Measurements from ENCODE around the gene GPR87.

The GPR87 gene

GRCh38 chr3:151281671-151282324, 34.8 kb downstream of the GPR87 start:
- TF ChIP-seq, protein P1, sequence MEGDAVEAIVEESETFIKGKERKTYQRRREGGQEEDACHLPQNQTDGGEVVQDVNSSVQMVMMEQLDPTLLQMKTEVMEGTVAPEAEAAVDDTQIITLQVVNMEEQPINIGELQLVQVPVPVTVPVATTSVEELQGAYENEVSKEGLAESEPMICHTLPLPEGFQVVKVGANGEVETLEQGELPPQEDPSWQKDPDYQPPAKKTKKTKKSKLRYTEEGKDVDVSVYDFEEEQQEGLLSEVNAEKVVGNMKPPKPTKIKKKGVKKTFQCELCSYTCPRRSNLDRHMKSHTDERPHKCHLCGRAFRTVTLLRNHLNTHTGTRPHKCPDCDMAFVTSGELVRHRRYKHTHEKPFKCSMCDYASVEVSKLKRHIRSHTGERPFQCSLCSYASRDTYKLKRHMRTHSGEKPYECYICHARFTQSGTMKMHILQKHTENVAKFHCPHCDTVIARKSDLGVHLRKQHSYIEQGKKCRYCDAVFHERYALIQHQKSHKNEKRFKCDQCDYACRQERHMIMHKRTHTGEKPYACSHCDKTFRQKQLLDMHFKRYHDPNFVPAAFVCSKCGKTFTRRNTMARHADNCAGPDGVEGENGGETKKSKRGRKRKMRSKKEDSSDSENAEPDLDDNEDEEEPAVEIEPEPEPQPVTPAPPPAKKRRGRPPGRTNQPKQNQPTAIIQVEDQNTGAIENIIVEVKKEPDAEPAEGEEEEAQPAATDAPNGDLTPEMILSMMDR (IDR thresholded peaks at IDR 0.05; ENCODE audit: insufficient read depth, low read depth, low read length, missing control alignments): no peak
- no peak overlapping the region for H3K4me3 ChIP-seq (ENCODE audit: low read length)
- no peak for DNase-seq (ENCODE audit: low read depth)

GRCh38 chr3:151278230-151278629, 38.4 kb downstream of the GPR87 start, which contains the start of gene P2RY14:
Gene P2RY14, minus strand, starts transcription at chr3:151278542. Its CDS starts 64,226 bp downstream, at chr3:151214316.
- no peak within 1 kb of the TSS for H3K4me3 ChIP-seq (ENCODE audit: low read length)
- TF ChIP-seq, protein P1 (IDR thresholded peaks at IDR 0.05; ENCODE audit: insufficient read depth, low read depth, low read length, missing control alignments): no peak
- no peak for DNase-seq (ENCODE audit: low read depth)

DNA sequence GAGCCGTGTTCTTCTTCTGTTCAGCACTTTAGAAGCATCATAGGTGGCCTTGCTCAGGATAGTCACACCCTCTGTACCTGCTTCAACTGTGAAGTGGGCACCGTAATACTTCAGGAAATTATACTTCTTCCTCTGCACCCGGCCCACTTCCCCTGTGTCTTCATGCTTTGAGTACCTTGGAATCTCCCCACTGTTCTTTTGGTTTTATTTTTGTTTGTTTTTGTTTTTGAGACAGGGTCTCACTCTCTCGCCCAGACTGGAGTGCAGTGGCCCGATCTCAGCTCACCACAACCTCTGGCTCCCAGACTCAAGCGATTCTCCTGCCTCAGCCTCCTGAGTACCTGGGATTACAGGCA, 40.0 kb downstream of the GPR87 start:
- no peak overlapping the region for H3K4me3 ChIP-seq (ENCODE audit: low read length)
- TF ChIP-seq, protein P1 (IDR thresholded peaks at IDR 0.05; ENCODE audit: insufficient read depth, low read depth, low read length, missing control alignments): no peak
- no peak for DNase-seq (ENCODE audit: low read depth)

- TF ChIP-seq, protein P1 (IDR thresholded peaks at IDR 0.05; ENCODE audit: insufficient read depth, low read depth, low read length, missing control alignments): no peak
- H3K4me3 ChIP-seq (ENCODE audit: low read length): no peak overlapping the region
- DNase-seq (ENCODE audit: low read depth): no peak
These were observed 40.5 kb downstream of the GPR87 start for GRCh38 chr3:151276038-151276686.

GRCh38 chr3:151275091-151275490, 41.5 kb downstream of the GPR87 start:
- no peak overlapping the region for H3K4me3 ChIP-seq (ENCODE audit: low read length)
- no peak for DNase-seq (ENCODE audit: low read depth)
- TF ChIP-seq, protein P1 (IDR thresholded peaks at IDR 0.05; ENCODE audit: insufficient read depth, low read depth, low read length, missing control alignments): no peak

GRCh38 chr3:151269631-151270030, 47.0 kb downstream of the GPR87 start:
- no peak for DNase-seq (ENCODE audit: low read depth)
- no peak overlapping the region for H3K4me3 ChIP-seq (ENCODE audit: low read length)
- TF ChIP-seq, protein P1 (IDR thresholded peaks at IDR 0.05; ENCODE audit: insufficient read depth, low read depth, low read length, missing control alignments): no peak
